ENCODE results near the gene SLC35B2. TPM values are rescaled to one million over a fixed set of nuclear protein-coding genes. Genes with fewer than 3 reads are reported as not detected.

The SLC35B2 gene
- total RNA-seq, 1 experiment from 2014 or later: 30.0 TPM

DNA sequence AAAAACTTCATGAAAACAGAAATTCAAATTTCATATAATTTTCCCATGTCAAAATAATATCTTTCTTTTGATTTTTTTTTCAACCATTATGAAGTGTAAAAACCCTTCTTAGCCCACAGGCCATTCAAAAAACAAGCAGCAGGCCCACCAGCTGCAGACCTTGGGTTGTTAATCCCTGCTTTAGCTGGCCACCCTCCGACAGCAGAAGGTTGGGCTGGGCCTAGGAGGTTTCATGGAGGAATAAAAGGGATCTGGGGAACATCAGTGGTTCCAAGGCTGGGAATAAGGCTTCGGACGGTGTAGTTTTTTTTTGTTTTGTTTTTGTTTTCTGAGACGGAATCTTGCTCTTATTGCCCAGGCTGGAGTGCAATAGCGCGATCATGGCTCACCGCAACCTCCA, 14.0 kb downstream of the SLC35B2 start:
- Histone ChIP-seq H3K9me3 (ENCODE audit: low read length) (no peaks in the 10 kb centered on the region), H3K27ac (ENCODE audit: low read length) (no peak overlapping the region), H3K79me2 (ENCODE audit: low read length) (peaks cover 15% of the 10 kb centered on the region), H2AFZ (ENCODE audit: low read length) (no peak overlapping the region), H3K4me2 (ENCODE audit: low read depth, low read length, poor library complexity, severe bottlenecking) (no peak overlapping the region), H3K4me1 (ENCODE audit: low read length) (peaks cover 15% of the 10 kb centered on the region), H4K20me1 (ENCODE audit: insufficient read depth, low read depth, low read length) (peaks cover 14% of the 10 kb centered on the region), H3K9ac (ENCODE audit: low read length) (no peak overlapping the region), H3K36me3 (ENCODE audit: insufficient read depth, low read length) (peaks cover 12% of the 10 kb centered on the region), H3K27me3 (ENCODE audit: low read length) (no peaks in the 10 kb centered on the region), H3K4me3 (ENCODE audit: low read length) (no peak overlapping the region), H3K9me2 (replicated peaks; ENCODE audit: insufficient read depth, low read length) (no peaks in the 10 kb centered on the region)
- DNase-seq: no peak

DNA sequence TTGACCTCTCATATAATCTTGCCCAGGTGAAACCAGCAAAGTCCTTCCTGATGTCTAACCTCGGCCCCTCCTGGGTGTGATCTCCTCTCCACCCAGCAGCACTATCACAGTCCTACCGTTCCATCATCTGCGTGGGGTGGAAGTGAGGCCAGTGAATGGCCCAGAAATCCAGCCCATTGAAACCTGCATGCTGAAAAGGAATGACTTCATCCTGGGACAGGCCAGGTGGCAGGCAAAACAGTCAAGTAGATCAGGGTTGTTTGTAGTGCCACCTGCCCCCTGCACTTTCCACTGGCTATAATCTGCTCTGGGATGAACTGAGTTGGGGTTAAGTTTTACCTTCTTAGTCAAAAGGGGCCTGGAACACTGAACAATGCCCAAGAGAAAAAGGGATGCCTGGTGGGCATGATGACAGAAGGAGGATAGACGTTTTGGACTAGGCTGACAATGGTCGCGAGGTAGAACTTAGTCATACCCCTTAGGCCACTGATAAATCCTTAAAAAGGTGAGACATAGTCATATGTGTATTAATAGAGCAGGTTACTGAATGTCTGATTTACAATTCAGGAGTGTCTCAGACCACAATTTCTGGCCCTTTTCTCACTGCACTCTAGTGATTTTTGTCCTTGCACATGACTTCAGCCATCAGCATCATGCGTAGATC, 18.5 kb downstream of the SLC35B2 start:
- H3K9me3 ChIP-seq (ENCODE audit: low read length): no peaks in the 10 kb centered on the region
- peaks cover 16% of the 10 kb centered on the region for H3K4me1 ChIP-seq (ENCODE audit: low read length)
- no peak overlapping the region for H2AFZ ChIP-seq (ENCODE audit: low read length)
- no peak overlapping the region for H3K27ac ChIP-seq (ENCODE audit: low read length)
- no peaks in the 10 kb centered on the region for H3K27me3 ChIP-seq (ENCODE audit: low read length)
- H3K79me2 ChIP-seq (ENCODE audit: low read length): no peaks in the 10 kb centered on the region
- no peaks in the 10 kb centered on the region; the same call in 1 of the 2 replicates for H3K36me3 ChIP-seq (ENCODE audit: insufficient read depth, low read length)
- H3K4me2 ChIP-seq (ENCODE audit: low read depth, low read length, poor library complexity, severe bottlenecking): peak overlapping the region; percentile 79
- H4K20me1 ChIP-seq (ENCODE audit: insufficient read depth, low read depth, low read length): no peaks in the 10 kb centered on the region
- H3K9me2 ChIP-seq (replicated peaks; ENCODE audit: insufficient read depth, low read length): no peaks in the 10 kb centered on the region
- no peak overlapping the region for H3K4me3 ChIP-seq (ENCODE audit: low read length)
- no peak overlapping the region for H3K9ac ChIP-seq (ENCODE audit: low read length)
- DNase-seq: no peak

DNA sequence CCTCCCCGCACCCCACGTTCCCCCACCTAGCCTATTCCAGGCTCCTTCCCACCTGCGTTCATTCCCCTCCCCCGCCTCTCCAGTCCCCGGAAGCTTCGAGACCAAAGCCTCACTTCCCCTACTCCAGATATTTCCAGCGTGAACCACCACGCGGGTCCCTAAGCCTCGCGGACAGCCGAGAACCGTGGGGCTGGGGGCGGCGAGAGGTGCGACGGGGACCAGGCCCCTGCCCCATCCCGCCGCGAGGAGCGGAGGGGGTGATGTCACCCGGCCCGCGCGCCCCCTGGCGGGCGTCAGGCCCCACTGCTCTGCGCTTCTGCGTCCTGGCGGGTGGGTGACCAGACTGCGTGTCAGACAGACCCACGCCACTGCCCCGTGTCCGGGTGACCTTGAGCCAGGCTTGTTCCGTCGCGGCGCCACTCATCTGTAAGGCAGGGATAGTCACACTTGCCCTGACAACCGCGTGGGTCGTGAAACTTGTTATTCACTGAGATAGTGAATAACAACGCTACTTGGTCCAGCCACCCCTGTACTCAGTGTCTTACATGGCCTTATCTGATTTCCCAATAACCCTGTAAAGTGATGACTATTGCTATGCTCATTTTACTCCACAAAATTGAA, 19.4 kb downstream of the SLC35B2 start:
- peak; percentile 89 for DNase-seq
- Histone ChIP-seq H3K9me3 (ENCODE audit: low read length) (no peaks in the 10 kb centered on the region), H3K36me3 (ENCODE audit: insufficient read depth, low read length) (no peaks in the 10 kb centered on the region; the same call in 1 of the 2 replicates), H3K79me2 (ENCODE audit: low read length) (no peaks in the 10 kb centered on the region), H4K20me1 (ENCODE audit: insufficient read depth, low read depth, low read length) (no peaks in the 10 kb centered on the region), H3K9ac (ENCODE audit: low read length) (peak overlapping the region; percentile 72), H3K27ac (ENCODE audit: low read length) (no peak overlapping the region), H2AFZ (ENCODE audit: low read length) (peak overlapping the region; percentile 85), H3K27me3 (ENCODE audit: low read length) (no peaks in the 10 kb centered on the region), H3K9me2 (replicated peaks; ENCODE audit: insufficient read depth, low read length) (no peaks in the 10 kb centered on the region), H3K4me2 (ENCODE audit: low read depth, low read length, poor library complexity, severe bottlenecking) (peak overlapping the region; percentile 79), H3K4me1 (ENCODE audit: low read length) (peaks cover 16% of the 10 kb centered on the region), H3K4me3 (ENCODE audit: low read length) (peak overlapping the region; percentile 66)

DNA sequence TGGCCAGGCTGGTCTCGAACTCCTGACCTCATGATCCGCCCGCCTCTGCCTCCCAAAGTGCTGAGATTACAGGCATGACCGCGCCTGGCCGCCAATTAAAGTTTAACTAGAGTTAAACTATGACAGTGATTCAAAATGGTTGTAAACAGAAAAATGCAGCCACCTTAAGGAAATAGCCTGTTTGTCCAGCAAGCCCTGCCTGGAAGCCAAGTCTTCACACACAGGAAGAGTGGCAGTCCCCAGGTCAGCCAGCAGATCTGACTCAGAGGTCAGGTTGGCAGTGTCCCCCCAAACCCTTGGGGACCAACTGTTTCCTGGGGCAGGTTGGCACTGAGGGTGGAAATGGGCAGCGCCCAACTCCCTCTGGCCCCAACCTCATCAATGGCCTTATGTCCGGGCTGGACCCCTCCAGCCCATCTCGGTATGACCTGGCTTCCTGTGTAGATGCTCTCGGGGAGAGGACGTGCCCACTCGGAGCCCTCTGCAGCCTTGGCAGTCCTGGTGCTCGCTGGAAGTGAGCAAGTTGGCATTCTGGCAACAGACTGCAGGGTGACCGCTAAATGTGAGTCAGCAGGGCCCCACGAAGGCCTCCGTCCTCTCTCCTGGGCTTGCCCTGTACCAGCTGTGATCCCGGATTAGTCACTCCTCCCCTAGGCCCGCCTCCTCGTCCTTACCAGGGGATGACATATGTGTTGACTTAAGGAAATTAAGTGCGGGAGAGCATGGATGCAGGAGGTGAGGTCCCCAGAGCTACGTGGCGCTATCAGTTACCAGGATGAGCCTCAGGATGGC, 20.1 kb downstream of the SLC35B2 start:
- Histone ChIP-seq H3K27ac (ENCODE audit: low read length) (no peak overlapping the region), H3K4me1 (ENCODE audit: low read length) (peaks cover 16% of the 10 kb centered on the region), H3K9me2 (replicated peaks; ENCODE audit: insufficient read depth, low read length) (no peaks in the 10 kb centered on the region)

DNA sequence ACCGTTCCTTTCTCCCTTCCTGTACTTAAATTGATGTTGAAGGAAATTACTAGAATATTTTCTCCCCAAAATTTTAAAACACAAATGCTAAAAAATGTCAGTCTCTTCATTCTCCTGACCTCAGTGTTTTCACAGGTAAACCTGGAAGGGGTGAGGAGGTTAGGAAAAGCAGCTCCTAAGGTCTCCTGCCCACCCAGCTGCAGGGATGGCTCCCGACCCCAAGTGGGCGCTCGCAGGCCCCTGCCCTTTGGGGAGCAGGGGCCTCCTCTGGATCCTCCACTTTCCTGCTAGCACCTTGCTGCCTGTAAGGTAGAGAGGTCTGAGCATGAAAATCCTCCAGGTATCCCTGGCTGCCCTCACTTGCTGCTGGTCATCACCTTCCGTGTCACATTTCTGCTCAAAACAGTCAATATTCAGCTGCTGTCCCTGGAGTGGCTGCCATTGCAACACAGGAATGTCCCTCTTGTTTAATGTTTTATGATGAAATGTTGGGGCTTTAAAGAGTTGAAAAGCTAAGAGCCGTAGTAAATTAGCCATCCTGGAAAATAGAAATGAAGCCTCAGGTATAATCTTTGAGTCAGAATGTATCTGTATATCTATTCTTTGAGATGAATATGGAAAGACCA, 21.3 kb downstream of the SLC35B2 start:
- Histone ChIP-seq H3K27me3 (ENCODE audit: low read length) (no peaks in the 10 kb centered on the region), H3K79me2 (ENCODE audit: low read length) (no peaks in the 10 kb centered on the region), H3K4me2 (ENCODE audit: low read depth, low read length, poor library complexity, severe bottlenecking) (no peak overlapping the region), H3K36me3 (ENCODE audit: insufficient read depth, low read length) (no peaks in the 10 kb centered on the region; the same call in 1 of the 2 replicates), H2AFZ (ENCODE audit: low read length) (no peak overlapping the region), H3K9me2 (replicated peaks; ENCODE audit: insufficient read depth, low read length) (no peaks in the 10 kb centered on the region), H3K9ac (ENCODE audit: low read length) (no peak overlapping the region), H3K4me3 (ENCODE audit: low read length) (no peak overlapping the region), H3K4me1 (ENCODE audit: low read length) (peaks cover 16% of the 10 kb centered on the region), H4K20me1 (ENCODE audit: insufficient read depth, low read depth, low read length) (no peaks in the 10 kb centered on the region), H3K27ac (ENCODE audit: low read length) (no peak overlapping the region), H3K9me3 (ENCODE audit: low read length) (no peaks in the 10 kb centered on the region)
- DNase-seq: no peak

More for the DNA sequence above, 20.1 kb downstream of the SLC35B2 start:
- no peaks in the 10 kb centered on the region for H3K9me3 ChIP-seq (ENCODE audit: low read length)
- H3K36me3 ChIP-seq (ENCODE audit: insufficient read depth, low read length): no peaks in the 10 kb centered on the region; the same call in 1 of the 2 replicates
- no peaks in the 10 kb centered on the region for H4K20me1 ChIP-seq (ENCODE audit: insufficient read depth, low read depth, low read length)
- H3K9ac ChIP-seq (ENCODE audit: low read length): peak overlapping the region; percentile 72
- DNase-seq: peak; percentile 77
- H3K27me3 ChIP-seq (ENCODE audit: low read length): no peaks in the 10 kb centered on the region
- H3K79me2 ChIP-seq (ENCODE audit: low read length): no peaks in the 10 kb centered on the region
- peak overlapping the region; percentile 85; the same call in 1 of the 2 replicates for H2AFZ ChIP-seq (ENCODE audit: low read length)
- H3K4me2 ChIP-seq (ENCODE audit: low read depth, low read length, poor library complexity, severe bottlenecking): peak overlapping the region; percentile 79
- H3K4me3 ChIP-seq (ENCODE audit: low read length): peak overlapping the region; percentile 66

DNA sequence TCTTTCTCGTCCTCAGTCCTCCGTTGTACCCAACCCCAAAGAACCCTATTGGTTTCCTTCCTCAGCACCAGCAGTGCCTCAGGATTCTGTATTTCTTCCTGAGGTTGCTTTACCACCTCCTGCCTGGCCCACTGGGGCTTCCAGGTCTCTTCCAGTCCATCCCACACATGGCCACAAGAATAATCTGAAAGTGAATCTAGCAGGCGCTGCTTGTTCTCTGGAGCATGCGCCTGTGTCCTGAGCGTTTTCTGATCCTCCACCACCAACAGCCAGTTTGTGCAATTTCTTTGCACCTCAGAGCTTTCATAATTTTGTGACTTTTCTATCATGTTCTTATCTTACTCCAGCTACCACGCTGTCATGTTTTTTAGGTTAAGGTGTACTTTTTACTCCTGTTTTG, 22.1 kb downstream of the SLC35B2 start:
- Histone ChIP-seq H3K4me3 (ENCODE audit: low read length) (no peak overlapping the region), H3K9me2 (replicated peaks; ENCODE audit: insufficient read depth, low read length) (no peaks in the 10 kb centered on the region), H2AFZ (ENCODE audit: low read length) (no peak overlapping the region), H3K79me2 (ENCODE audit: low read length) (no peaks in the 10 kb centered on the region), H3K36me3 (ENCODE audit: insufficient read depth, low read length) (no peaks in the 10 kb centered on the region; the same call in 1 of the 2 replicates), H3K4me1 (ENCODE audit: low read length) (peaks cover 16% of the 10 kb centered on the region), H3K27ac (ENCODE audit: low read length) (no peak overlapping the region), H3K9me3 (ENCODE audit: low read length) (no peaks in the 10 kb centered on the region), H3K27me3 (ENCODE audit: low read length) (no peaks in the 10 kb centered on the region), H4K20me1 (ENCODE audit: insufficient read depth, low read depth, low read length) (no peaks in the 10 kb centered on the region), H3K9ac (ENCODE audit: low read length) (no peak overlapping the region), H3K4me2 (ENCODE audit: low read depth, low read length, poor library complexity, severe bottlenecking) (no peak overlapping the region)
- DNase-seq: no peak

DNA sequence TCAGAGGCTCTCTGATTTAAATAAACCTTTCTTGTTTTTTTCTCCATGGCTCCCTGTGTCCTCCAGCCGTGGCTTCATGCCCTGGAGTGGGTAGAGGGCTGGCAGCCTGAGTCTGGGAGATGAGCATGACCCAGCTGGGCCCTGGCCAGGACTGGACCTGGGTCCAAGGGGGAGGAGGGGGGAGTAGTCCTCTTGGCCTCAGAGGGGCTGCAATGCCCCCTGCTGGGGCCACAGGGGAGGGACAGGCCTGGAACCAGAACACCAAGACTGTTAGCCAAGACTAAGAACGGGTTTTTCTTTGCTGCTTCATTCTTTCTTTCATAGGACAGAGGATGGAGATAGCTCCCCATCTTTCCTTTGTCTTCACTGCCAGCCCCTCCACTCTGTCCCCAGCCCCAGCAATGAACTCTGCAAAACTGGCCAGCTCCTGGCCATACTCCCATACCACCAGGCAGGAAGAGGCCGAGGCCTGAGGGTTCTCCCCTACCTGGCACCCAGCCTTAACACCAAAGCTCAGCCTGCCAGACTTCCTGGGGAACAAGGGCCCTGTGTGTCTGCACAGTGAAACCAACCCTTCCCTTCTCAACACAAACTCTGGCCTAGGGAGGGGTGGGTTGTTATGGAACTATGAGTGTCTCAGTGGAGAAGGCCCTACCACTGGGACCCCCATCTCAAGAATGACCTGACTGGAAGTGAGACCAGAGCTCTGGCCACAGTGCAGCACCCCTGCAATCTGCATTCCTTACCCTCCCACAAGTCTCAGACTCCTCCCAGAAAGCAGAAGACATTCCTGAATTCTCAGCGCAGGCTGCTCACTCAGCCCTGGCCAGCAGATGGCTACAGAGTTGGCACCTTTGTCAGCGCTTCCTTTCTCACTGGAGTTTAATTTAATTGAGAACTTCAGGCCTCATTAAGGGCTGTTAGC, 23.0 kb downstream of the SLC35B2 start:
- Histone ChIP-seq H2AFZ (ENCODE audit: low read length) (no peak overlapping the region), H3K27ac (ENCODE audit: low read length) (no peak overlapping the region), H3K4me1 (ENCODE audit: low read length) (peaks cover 16% of the 10 kb centered on the region), H3K4me2 (ENCODE audit: low read depth, low read length, poor library complexity, severe bottlenecking) (no peak overlapping the region), H3K9ac (ENCODE audit: low read length) (no peak overlapping the region), H3K79me2 (ENCODE audit: low read length) (no peaks in the 10 kb centered on the region), H3K36me3 (ENCODE audit: insufficient read depth, low read length) (no peaks in the 10 kb centered on the region; the same call in 1 of the 2 replicates), H4K20me1 (ENCODE audit: insufficient read depth, low read depth, low read length) (no peaks in the 10 kb centered on the region), H3K9me2 (replicated peaks; ENCODE audit: insufficient read depth, low read length) (no peaks in the 10 kb centered on the region), H3K27me3 (ENCODE audit: low read length) (no peaks in the 10 kb centered on the region), H3K9me3 (ENCODE audit: low read length) (no peaks in the 10 kb centered on the region), H3K4me3 (ENCODE audit: low read length) (no peak overlapping the region)
- DNase-seq: peak; percentile 70

Data from Karpas-422 (cell line).